Measurements from ENCODE around the gene DELE1.

GRCh38 chr5:141941307-141941706 is 17.6 kb downstream of the DELE1 start:
- TF ChIP-seq, protein P1, sequence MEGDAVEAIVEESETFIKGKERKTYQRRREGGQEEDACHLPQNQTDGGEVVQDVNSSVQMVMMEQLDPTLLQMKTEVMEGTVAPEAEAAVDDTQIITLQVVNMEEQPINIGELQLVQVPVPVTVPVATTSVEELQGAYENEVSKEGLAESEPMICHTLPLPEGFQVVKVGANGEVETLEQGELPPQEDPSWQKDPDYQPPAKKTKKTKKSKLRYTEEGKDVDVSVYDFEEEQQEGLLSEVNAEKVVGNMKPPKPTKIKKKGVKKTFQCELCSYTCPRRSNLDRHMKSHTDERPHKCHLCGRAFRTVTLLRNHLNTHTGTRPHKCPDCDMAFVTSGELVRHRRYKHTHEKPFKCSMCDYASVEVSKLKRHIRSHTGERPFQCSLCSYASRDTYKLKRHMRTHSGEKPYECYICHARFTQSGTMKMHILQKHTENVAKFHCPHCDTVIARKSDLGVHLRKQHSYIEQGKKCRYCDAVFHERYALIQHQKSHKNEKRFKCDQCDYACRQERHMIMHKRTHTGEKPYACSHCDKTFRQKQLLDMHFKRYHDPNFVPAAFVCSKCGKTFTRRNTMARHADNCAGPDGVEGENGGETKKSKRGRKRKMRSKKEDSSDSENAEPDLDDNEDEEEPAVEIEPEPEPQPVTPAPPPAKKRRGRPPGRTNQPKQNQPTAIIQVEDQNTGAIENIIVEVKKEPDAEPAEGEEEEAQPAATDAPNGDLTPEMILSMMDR (IDR thresholded peaks at IDR 0.05; ENCODE audit: poor library complexity, severe bottlenecking) = no peak
- TF ChIP-seq SMC3 (conservative IDR thresholded peaks at IDR 0.05; ENCODE audit: poor library complexity) (no peak), POLR2AphosphoS5 (IDR thresholded peaks at IDR 0.05) (no peak), EP300 (conservative IDR thresholded peaks at IDR 0.05; ENCODE audit: poor library complexity, severe bottlenecking) (no peak)

Measured in neural cell (in vitro differentiated cells).